Immature natural killer cell (primary cell): Measurements from ENCODE around the gene STK38. TPM values are rescaled to one million over a fixed set of nuclear protein-coding genes. Genes with fewer than 3 reads are reported as not detected.
A peak's percentile ranks its signal among the peaks of the same experiment; 100 is the strongest.
"Not testable (repeated sequence)": the region's sequence is repeated elsewhere in the genome, so short reads cannot be mapped to it uniquely, and the experiment has no call there.

Experiments
- DNase-seq, 3 donors: peaks; one replicate each; pipeline ENCODE4 v3.0.0; 2022; ENCODE audit warnings: mixed read lengths in 1 of 3
- H3K27ac Mint-ChIP-seq, 6 donors: one replicate each; pipeline ENCODE4 v1.8.0; 2020; ENCODE audit warnings: mixed read lengths in 6 of 6, mild to moderate bottlenecking in 5 of 6, inconsistent platforms in 4 of 6, moderate library complexity in 3 of 6
- H3K27me3 Mint-ChIP-seq, 3 donors: one replicate each; pipeline ENCODE4 v1.8.0; 2020 to 2021; ENCODE audit warnings: low read depth in 3 of 3, mild to moderate bottlenecking in 3 of 3, mixed read lengths in 3 of 3, moderate library complexity in 3 of 3, inconsistent platforms in 1 of 3
- H3K36me3 Mint-ChIP-seq, 3 donors: one replicate each; pipeline ENCODE4 v1.8.0; 2020; ENCODE audit warnings: mixed read lengths in 3 of 3, inconsistent platforms in 2 of 3, mild to moderate bottlenecking in 2 of 3
- H3K4me1 Mint-ChIP-seq, 2 donors: one replicate each; pipeline ENCODE4 v1.8.0; 2020; ENCODE audit warnings: inconsistent platforms in 2 of 2, mild to moderate bottlenecking in 2 of 2, mixed read lengths in 2 of 2, moderate library complexity in 1 of 2
- H3K4me3 Mint-ChIP-seq, 5 donors: one replicate each; pipeline ENCODE4 v1.8.0; 2020; ENCODE audit warnings: mild to moderate bottlenecking in 5 of 5, mixed read lengths in 5 of 5, inconsistent platforms in 3 of 5, moderate library complexity in 3 of 5
- H3K9me3 Mint-ChIP-seq, 6 donors: one replicate each; pipeline ENCODE4 v1.8.0; 2020; ENCODE audit warnings: mild to moderate bottlenecking in 6 of 6, mixed read lengths in 6 of 6, inconsistent platforms in 4 of 6, moderate library complexity in 3 of 6
- polyA plus RNA-seq, 3 donors: library from polyadenylated mRNA; unstranded; fragments of 300-500 nt; fragmentation: Illumina TruSeq; gene quantifications; one replicate each; pipeline ENCODE4 v1.2.3, GENCODE V29; 2021

Gene STK38
- polyA plus RNA-seq, 3 donors from 2014 or later = 74.2 to 179 (median 81.2) TPM

GRCh38 chr6:36578030-36578429 is 30.8 kb upstream of the STK38 start:
- H3K36me3 Mint-ChIP-seq = no peaks in the 10 kb centered on the region

GRCh38 chr6:36577301-36577700 is 30.0 kb upstream of the STK38 start:
- Mint-ChIP-seq H3K27me3 (peaks cover 0 to 3% (median 0%) of the 10 kb centered on the region in 3 donors), H3K27ac (peak overlapping the region in 1 of 6 donors; percentile 40), H3K4me3 (no peak overlapping the region), H3K9me3 (no peaks in the 10 kb centered on the region), H3K36me3 (no peaks in the 10 kb centered on the region), H3K4me1 (no peaks in the 10 kb centered on the region)
- no peak for DNase-seq

More at GRCh38 chr6:36578030-36578429, 30.8 kb upstream of the STK38 start:
- no peaks in the 10 kb centered on the region for H3K4me1 Mint-ChIP-seq
- H3K27ac Mint-ChIP-seq = no peak overlapping the region
- H3K9me3 Mint-ChIP-seq = no peaks in the 10 kb centered on the region
- no peak overlapping the region for H3K4me3 Mint-ChIP-seq
- peaks cover 0 to 3% (median 0%) of the 10 kb centered on the region in 3 donors for H3K27me3 Mint-ChIP-seq
- DNase-seq = no peak

GRCh38 chr6:36576578-36576977 is 29.3 kb upstream of the STK38 start:
- no peak for DNase-seq
- Mint-ChIP-seq H3K4me1 (no peaks in the 10 kb centered on the region), H3K9me3 (no peaks in the 10 kb centered on the region), H3K36me3 (no peaks in the 10 kb centered on the region), H3K27me3 (peaks cover 0 to 3% (median 0%) of the 10 kb centered on the region in 3 donors), H3K4me3 (no peak overlapping the region), H3K27ac (peak overlapping the region in 1 of 6 donors; percentile 56)

GRCh38 chr6:36574679-36575078 is 27.4 kb upstream of the STK38 start:
- Mint-ChIP-seq H3K9me3 (no peaks in the 10 kb centered on the region), H3K4me1 (no peaks in the 10 kb centered on the region), H3K36me3 (no peaks in the 10 kb centered on the region), H3K4me3 (no peak overlapping the region), H3K27me3 (peaks cover 0 to 4% (median 0%) of the 10 kb centered on the region in 3 donors), H3K27ac (no peak overlapping the region)
- no peak for DNase-seq

GRCh38 chr6:36572353-36573311 is 25.4 kb upstream of the STK38 start:
- H3K27me3 Mint-ChIP-seq, H3K9me3 Mint-ChIP-seq, H3K36me3 Mint-ChIP-seq, H3K27ac Mint-ChIP-seq, DNase-seq, H3K4me1 Mint-ChIP-seq, H3K4me3 Mint-ChIP-seq: not testable (repeated sequence)

GRCh38 chr6:36571122-36572043 is 24.1 kb upstream of the STK38 start:
- H3K9me3 Mint-ChIP-seq = no peaks in the 10 kb centered on the region
- peaks cover 0 to 2% (median 0%) of the 10 kb centered on the region in 3 donors for H3K27me3 Mint-ChIP-seq
- no peaks in the 10 kb centered on the region for H3K36me3 Mint-ChIP-seq
- H3K4me1 Mint-ChIP-seq = no peaks in the 10 kb centered on the region
- no peak overlapping the region for H3K27ac Mint-ChIP-seq
- H3K4me3 Mint-ChIP-seq = no peak overlapping the region
- no peak for DNase-seq

- Mint-ChIP-seq H3K27me3 (peaks cover 0 to 2% (median 0%) of the 10 kb centered on the region in 3 donors), H3K4me1 (no peaks in the 10 kb centered on the region), H3K27ac (no peak overlapping the region), H3K36me3 (no peaks in the 10 kb centered on the region), H3K9me3 (no peaks in the 10 kb centered on the region), H3K4me3 (no peak overlapping the region)
- no peak for DNase-seq
Observed at GRCh38 chr6:36570264-36570663, 23.0 kb upstream of the STK38 start.

GRCh38 chr6:36566418-36566905 is 19.2 kb upstream of the STK38 start:
- no peak for DNase-seq
- H3K4me1 Mint-ChIP-seq = no peaks in the 10 kb centered on the region
- H3K27ac Mint-ChIP-seq = no peak overlapping the region
- peaks cover 0 to 3% (median 2%) of the 10 kb centered on the region in 3 donors for H3K27me3 Mint-ChIP-seq
- no peaks in the 10 kb centered on the region for H3K36me3 Mint-ChIP-seq
- no peak overlapping the region for H3K4me3 Mint-ChIP-seq
- H3K9me3 Mint-ChIP-seq = no peaks in the 10 kb centered on the region

- H3K36me3 Mint-ChIP-seq = no peaks in the 10 kb centered on the region
- H3K27me3 Mint-ChIP-seq = peaks cover 0 to 8% (median 2%) of the 10 kb centered on the region in 3 donors
- H3K9me3 Mint-ChIP-seq = no peaks in the 10 kb centered on the region
Observed at GRCh38 chr6:36563928-36564284, 16.6 kb upstream of the STK38 start.

GRCh38 chr6:36563237-36563927 is 16.1 kb upstream of the STK38 start:
- no peaks in the 10 kb centered on the region for H3K36me3 Mint-ChIP-seq
- H3K9me3 Mint-ChIP-seq = no peaks in the 10 kb centered on the region
- H3K4me1 Mint-ChIP-seq = no peaks in the 10 kb centered on the region
- no peak for DNase-seq
- H3K27ac Mint-ChIP-seq = no peak overlapping the region
- H3K4me3 Mint-ChIP-seq = no peak overlapping the region
- peaks cover 0 to 8% (median 2%) of the 10 kb centered on the region in 3 donors for H3K27me3 Mint-ChIP-seq

More at GRCh38 chr6:36563928-36564284, 16.6 kb upstream of the STK38 start:
- Mint-ChIP-seq H3K27ac (no peak overlapping the region), H3K4me3 (no peak overlapping the region), H3K4me1 (no peaks in the 10 kb centered on the region)
- no peak for DNase-seq

GRCh38 chr6:36560822-36561221 is 13.5 kb upstream of the STK38 start:
- Mint-ChIP-seq H3K27me3 (peaks cover 0 to 8% (median 2%) of the 10 kb centered on the region in 3 donors), H3K4me1 (peaks cover 4 to 7% of the 10 kb centered on the region in 2 donors), H3K4me3 (no peak overlapping the region), H3K27ac (no peak overlapping the region), H3K36me3 (no peaks in the 10 kb centered on the region), H3K9me3 (no peaks in the 10 kb centered on the region)
- DNase-seq = no peak

GRCh38 chr6:36559011-36559793 is 11.9 kb upstream of the STK38 start:
- Mint-ChIP-seq H3K4me1 (peaks cover 4 to 7% of the 10 kb centered on the region in 2 donors), H3K27ac (peak overlapping the region in 2 of 6 donors; percentile 52 to 67), H3K4me3 (no peak overlapping the region), H3K36me3 (no peaks in the 10 kb centered on the region), H3K9me3 (no peaks in the 10 kb centered on the region), H3K27me3 (peaks cover 0 to 5% (median 2%) of the 10 kb centered on the region in 3 donors)
- DNase-seq = no peak

- Mint-ChIP-seq H3K27me3 (peaks cover 0 to 8% (median 2%) of the 10 kb centered on the region in 3 donors), H3K36me3 (no peaks in the 10 kb centered on the region), H3K27ac (no peak overlapping the region), H3K4me1 (peaks cover 4 to 7% of the 10 kb centered on the region in 2 donors), H3K9me3 (no peaks in the 10 kb centered on the region), H3K4me3 (no peak overlapping the region)
- DNase-seq = no peak
Observed at GRCh38 chr6:36556281-36556680, 9.0 kb upstream of the STK38 start.
